Measurements from ENCODE around the gene MYO19. TPM values are rescaled to one million over a fixed set of nuclear protein-coding genes. Genes with fewer than 3 reads are reported as not detected.

Gene MYO19
- total and polyA plus RNA-seq, 9 of the 15 experiments (the other 6 are each of a cell fraction or from before 2014, with no cell fraction given) = 21.6 to 176 (median 129) TPM

GRCh38 chr17:36544307-36545076 is 9.8 kb upstream of the MYO19 start, which contains the start of gene GGNBP2 (continued):
- TF ChIP-seq CBFB (CRISPR knock-in tag; IDR thresholded peaks at IDR 0.05) = 0 out of 2 replicates have a peak, but pooled peaks have one; percentile 31
- no peak for TF ChIP-seq CEBPG (CRISPR knock-in tag; IDR thresholded peaks at IDR 0.05)
- no peak for TF ChIP-seq CEBPG (tag; conservative IDR thresholded peaks at IDR 0.05 in 1 of 2, IDR thresholded peaks at IDR 0.05 in 1 of 2)
- TF ChIP-seq FOXK1 (CRISPR knock-in tag; IDR thresholded peaks at IDR 0.05; ENCODE audit: borderline replicate concordance) = no peak
- TF ChIP-seq JUN (IDR thresholded peaks at IDR 0.05; ENCODE audit: borderline replicate concordance, low read depth, low read length) = 0 out of 2 replicates have a peak, but pooled peaks have one; percentile 12
- no peak for TF ChIP-seq JUN (CRISPR knock-in tag; IDR thresholded peaks at IDR 0.05; ENCODE audit: borderline replicate concordance)
- no peak for TF ChIP-seq ZNF707 (CRISPR knock-in tag; conservative IDR thresholded peaks at IDR 0.05)
- TF ChIP-seq POLR2G (IDR thresholded peaks at IDR 0.05; ENCODE audit: low read depth, low read length) = peak; percentile 93
- TF ChIP-seq POLR3G (IDR thresholded peaks at IDR 0.05; ENCODE audit: extremely low read depth, insufficient read length, insufficient replicate concordance) = no peak
- peak; percentile 81 for TF ChIP-seq CREM (IDR thresholded peaks at IDR 0.05; ENCODE audit: low read depth)
- TF ChIP-seq ZNF324 (CRISPR knock-in tag; IDR thresholded peaks at IDR 0.05) = no peak
- TF ChIP-seq SIN3A (IDR thresholded peaks at IDR 0.05; ENCODE audit: borderline replicate concordance in 2 of 2, control insufficient read depth in 1 of 2, low read depth in 2 of 2, low read length in 2 of 2) = peak; percentile 42 to 71; a peak in 1 of 4 replicates
- TF ChIP-seq ZKSCAN1 (IDR thresholded peaks at IDR 0.05; ENCODE audit: low read depth, low read length) = no peak
- no peak; the same call in 1 of the 2 replicates for TF ChIP-seq ELF1 (tag; IDR thresholded peaks at IDR 0.05)
- TF ChIP-seq NFATC3 (IDR thresholded peaks at IDR 0.05) = no peak
- no peak for TF ChIP-seq ZNF184 (CRISPR knock-in tag; IDR thresholded peaks at IDR 0.05)
- TF ChIP-seq, protein P1, sequence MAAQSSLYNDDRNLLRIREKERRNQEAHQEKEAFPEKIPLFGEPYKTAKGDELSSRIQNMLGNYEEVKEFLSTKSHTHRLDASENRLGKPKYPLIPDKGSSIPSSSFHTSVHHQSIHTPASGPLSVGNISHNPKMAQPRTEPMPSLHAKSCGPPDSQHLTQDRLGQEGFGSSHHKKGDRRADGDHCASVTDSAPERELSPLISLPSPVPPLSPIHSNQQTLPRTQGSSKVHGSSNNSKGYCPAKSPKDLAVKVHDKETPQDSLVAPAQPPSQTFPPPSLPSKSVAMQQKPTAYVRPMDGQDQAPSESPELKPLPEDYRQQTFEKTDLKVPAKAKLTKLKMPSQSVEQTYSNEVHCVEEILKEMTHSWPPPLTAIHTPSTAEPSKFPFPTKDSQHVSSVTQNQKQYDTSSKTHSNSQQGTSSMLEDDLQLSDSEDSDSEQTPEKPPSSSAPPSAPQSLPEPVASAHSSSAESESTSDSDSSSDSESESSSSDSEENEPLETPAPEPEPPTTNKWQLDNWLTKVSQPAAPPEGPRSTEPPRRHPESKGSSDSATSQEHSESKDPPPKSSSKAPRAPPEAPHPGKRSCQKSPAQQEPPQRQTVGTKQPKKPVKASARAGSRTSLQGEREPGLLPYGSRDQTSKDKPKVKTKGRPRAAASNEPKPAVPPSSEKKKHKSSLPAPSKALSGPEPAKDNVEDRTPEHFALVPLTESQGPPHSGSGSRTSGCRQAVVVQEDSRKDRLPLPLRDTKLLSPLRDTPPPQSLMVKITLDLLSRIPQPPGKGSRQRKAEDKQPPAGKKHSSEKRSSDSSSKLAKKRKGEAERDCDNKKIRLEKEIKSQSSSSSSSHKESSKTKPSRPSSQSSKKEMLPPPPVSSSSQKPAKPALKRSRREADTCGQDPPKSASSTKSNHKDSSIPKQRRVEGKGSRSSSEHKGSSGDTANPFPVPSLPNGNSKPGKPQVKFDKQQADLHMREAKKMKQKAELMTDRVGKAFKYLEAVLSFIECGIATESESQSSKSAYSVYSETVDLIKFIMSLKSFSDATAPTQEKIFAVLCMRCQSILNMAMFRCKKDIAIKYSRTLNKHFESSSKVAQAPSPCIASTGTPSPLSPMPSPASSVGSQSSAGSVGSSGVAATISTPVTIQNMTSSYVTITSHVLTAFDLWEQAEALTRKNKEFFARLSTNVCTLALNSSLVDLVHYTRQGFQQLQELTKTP (IDR thresholded peaks at IDR 0.05; ENCODE audit: low read depth in 1 of 2, partially characterized antibody in 2 of 2) = no peak
- no peak for TF ChIP-seq MEIS2 (IDR thresholded peaks at IDR 0.05; ENCODE audit: partially characterized antibody)
- TF ChIP-seq HMGN3 (IDR thresholded peaks at IDR 0.05; ENCODE audit: borderline replicate concordance, extremely low read depth, insufficient read length, low read depth, low read length) = no peak
- no peak for TF ChIP-seq SAP30 (IDR thresholded peaks at IDR 0.05; ENCODE audit: borderline replicate concordance, insufficient read depth, low read depth, low read length, poor library complexity, severe bottlenecking)
- no peak for TF ChIP-seq BHLHE40 (IDR thresholded peaks at IDR 0.05; ENCODE audit: low read length)
- TF ChIP-seq HDAC2 (IDR thresholded peaks at IDR 0.05) = no peak
- no peak for TF ChIP-seq TBL1XR1 (IDR thresholded peaks at IDR 0.05; ENCODE audit: low read length in 2 of 2)
- no peak for TF ChIP-seq ETS2 (tag; IDR thresholded peaks at IDR 0.05; ENCODE audit: borderline replicate concordance, poor library complexity, severe bottlenecking)
- TF ChIP-seq MTA1 (IDR thresholded peaks at IDR 0.05; ENCODE audit: borderline replicate concordance) = no peak
- TF ChIP-seq RFX5 (IDR thresholded peaks at IDR 0.05; ENCODE audit: low read depth, low read length) = no peak

All from K562 (cell line).